Activated naive CD8-positive, alpha-beta T cell treated with anti-CD3 and anti-CD28 coated beads for 36 hours (primary cell): ENCODE data around the gene SCN1B. TPM values are rescaled to one million over a fixed set of nuclear protein-coding genes. Genes with fewer than 3 reads are reported as not detected.
"Not testable (repeated sequence)": the region's sequence is repeated elsewhere in the genome, so short reads cannot be mapped to it uniquely, and the experiment has no call there.

Experiments
- DNase-seq: peaks from one replicate; pipeline ENCODE4 v3.0.0; 2021
- H3K27ac Mint-ChIP-seq: one replicate; pipeline ENCODE4 v1.8.0; 2022; ENCODE audit warnings: mild to moderate bottlenecking, moderate library complexity, mixed read lengths
- H3K27me3 Mint-ChIP-seq: one replicate; pipeline ENCODE4 v1.8.0; 2022; ENCODE audit warnings: mild to moderate bottlenecking, mixed read lengths
- H3K36me3 Mint-ChIP-seq: one replicate; pipeline ENCODE4 v1.8.0; 2021; ENCODE audit warnings: mild to moderate bottlenecking, mixed read lengths
- H3K4me1 Mint-ChIP-seq: one replicate; pipeline ENCODE4 v1.8.0; 2021; ENCODE audit warnings: mixed read lengths
- H3K4me3 Mint-ChIP-seq: one replicate; pipeline ENCODE4 v1.8.0; 2022; ENCODE audit warnings: mild to moderate bottlenecking, moderate library complexity, mixed read lengths
- H3K9me3 Mint-ChIP-seq: one replicate; pipeline ENCODE4 v1.8.0; 2022; ENCODE audit warnings: mixed read lengths
- total RNA-seq, 2 experiments: library from RNA; stranded (reverse); gene quantifications; one replicate each; pipeline ENCODE4 v1.2.3, GENCODE V29; 2021

Gene SCN1B
- total RNA-seq, 2 experiments from 2014 or later, result 0.45 to 0.98 TPM

GRCh38 chr19:35046461-35046860 is 16.2 kb downstream of the SCN1B start:
- DNase-seq, result no peak
- H3K4me3 Mint-ChIP-seq, result no peak overlapping the region
- H3K27ac Mint-ChIP-seq, result no peak overlapping the region
- H3K36me3 Mint-ChIP-seq, result no peaks in the 10 kb centered on the region
- no peaks in the 10 kb centered on the region for H3K9me3 Mint-ChIP-seq
- peaks cover 6% of the 10 kb centered on the region for H3K27me3 Mint-ChIP-seq
- H3K4me1 Mint-ChIP-seq, result peaks cover 15% of the 10 kb centered on the region

GRCh38 chr19:35048911-35049411 is 18.7 kb downstream of the SCN1B start:
- DNase-seq, result no peak
- H3K4me3 Mint-ChIP-seq, result no peak overlapping the region
- no peaks in the 10 kb centered on the region for H3K36me3 Mint-ChIP-seq
- H3K4me1 Mint-ChIP-seq, result peaks cover 12% of the 10 kb centered on the region
- H3K9me3 Mint-ChIP-seq, result no peaks in the 10 kb centered on the region
- H3K27ac Mint-ChIP-seq, result no peak overlapping the region
- peaks cover 6% of the 10 kb centered on the region for H3K27me3 Mint-ChIP-seq

GRCh38 chr19:35049456-35049855 is 19.2 kb downstream of the SCN1B start:
- Mint-ChIP-seq H3K27ac (no peak overlapping the region), H3K36me3 (no peaks in the 10 kb centered on the region), H3K4me3 (no peak overlapping the region), H3K4me1 (peaks cover 10% of the 10 kb centered on the region), H3K9me3 (no peaks in the 10 kb centered on the region), H3K27me3 (peaks cover 6% of the 10 kb centered on the region)
- no peak for DNase-seq

GRCh38 chr19:35050662-35051061 is 20.4 kb downstream of the SCN1B start:
- not testable (repeated sequence) for H3K4me3 Mint-ChIP-seq, H3K36me3 Mint-ChIP-seq, H3K4me1 Mint-ChIP-seq, H3K9me3 Mint-ChIP-seq, DNase-seq, H3K27me3 Mint-ChIP-seq, H3K27ac Mint-ChIP-seq

DNA sequence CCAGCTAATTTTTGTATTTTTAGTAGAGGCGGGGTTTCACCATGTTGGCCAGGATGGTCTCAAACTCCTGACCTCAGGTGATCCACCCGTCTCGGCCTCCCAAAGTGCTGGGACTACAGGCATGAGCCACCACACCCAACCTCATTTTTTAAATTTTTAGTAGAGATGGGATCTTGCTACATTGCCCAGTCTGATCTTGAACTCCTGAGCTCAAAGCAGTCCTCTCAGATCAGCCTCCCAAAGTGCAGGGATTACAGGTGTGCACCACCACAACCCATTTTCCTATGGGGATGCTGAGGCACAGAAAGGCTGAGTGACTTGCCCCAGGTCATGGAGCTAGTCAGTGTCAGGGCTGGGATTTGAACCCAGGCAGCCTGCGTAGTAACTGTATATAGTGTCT is 21.0 kb downstream of the SCN1B start:
- not testable (repeated sequence) for H3K27me3 Mint-ChIP-seq, H3K4me1 Mint-ChIP-seq, H3K4me3 Mint-ChIP-seq, H3K36me3 Mint-ChIP-seq, H3K9me3 Mint-ChIP-seq, DNase-seq, H3K27ac Mint-ChIP-seq

GRCh38 chr19:35051796-35052195 is 21.5 kb downstream of the SCN1B start:
- H3K4me1 Mint-ChIP-seq, result no peaks in the 10 kb centered on the region
- no peaks in the 10 kb centered on the region for H3K9me3 Mint-ChIP-seq
- H3K4me3 Mint-ChIP-seq, result no peak overlapping the region
- no peaks in the 10 kb centered on the region for H3K36me3 Mint-ChIP-seq
- H3K27ac Mint-ChIP-seq, result no peak overlapping the region
- no peak for DNase-seq
- no peaks in the 10 kb centered on the region for H3K27me3 Mint-ChIP-seq

GRCh38 chr19:35052599-35053190 is 22.4 kb downstream of the SCN1B start:
- Mint-ChIP-seq H3K4me3 (no peak overlapping the region), H3K4me1 (no peaks in the 10 kb centered on the region), H3K36me3 (no peaks in the 10 kb centered on the region), H3K9me3 (no peaks in the 10 kb centered on the region), H3K27me3 (no peaks in the 10 kb centered on the region), H3K27ac (no peak overlapping the region)
- no peak for DNase-seq

DNA sequence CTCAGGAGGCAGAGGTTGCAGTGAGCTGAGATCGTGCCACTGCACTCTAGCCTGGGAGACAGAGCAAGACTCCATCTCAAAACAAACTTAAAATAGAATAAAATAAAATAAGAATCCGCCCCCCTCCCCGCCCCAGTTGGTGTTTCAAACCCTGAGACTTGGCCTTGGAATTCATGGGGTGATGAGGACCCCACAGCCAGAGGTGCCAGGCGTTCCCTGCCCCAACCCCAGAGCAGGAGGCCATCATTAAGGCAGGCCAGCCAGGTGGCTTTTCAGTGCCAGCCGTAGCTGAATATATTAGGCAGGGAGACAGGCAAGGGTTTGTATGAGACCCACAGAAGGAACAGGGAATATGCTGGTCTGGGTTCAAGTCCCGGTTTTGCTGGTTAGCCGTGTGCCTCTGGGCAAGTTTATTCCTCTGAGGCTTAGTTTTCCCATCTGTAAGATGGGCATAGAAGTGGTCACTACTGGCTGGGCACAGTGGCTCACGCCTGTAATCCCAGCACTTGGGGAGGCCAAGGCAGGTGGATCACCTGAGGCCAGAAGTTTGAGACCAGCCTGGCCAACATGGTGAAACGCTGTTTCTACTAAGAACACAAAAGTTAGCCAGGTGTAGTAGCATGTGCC is 23.5 kb downstream of the SCN1B start:
- H3K4me1 Mint-ChIP-seq, result no peaks in the 10 kb centered on the region
- H3K36me3 Mint-ChIP-seq, result no peaks in the 10 kb centered on the region
- DNase-seq, result no peak
- H3K27me3 Mint-ChIP-seq, result no peaks in the 10 kb centered on the region
- H3K4me3 Mint-ChIP-seq, result no peak overlapping the region
- no peaks in the 10 kb centered on the region for H3K9me3 Mint-ChIP-seq
- H3K27ac Mint-ChIP-seq, result no peak overlapping the region

- Mint-ChIP-seq H3K9me3 (no peaks in the 10 kb centered on the region), H3K27me3 (no peaks in the 10 kb centered on the region), H3K36me3 (no peaks in the 10 kb centered on the region), H3K27ac (no peak overlapping the region), H3K4me3 (no peak overlapping the region), H3K4me1 (no peaks in the 10 kb centered on the region)
- no peak for DNase-seq
These were observed 24.4 kb downstream of the SCN1B start for GRCh38 chr19:35054626-35055025.

DNA sequence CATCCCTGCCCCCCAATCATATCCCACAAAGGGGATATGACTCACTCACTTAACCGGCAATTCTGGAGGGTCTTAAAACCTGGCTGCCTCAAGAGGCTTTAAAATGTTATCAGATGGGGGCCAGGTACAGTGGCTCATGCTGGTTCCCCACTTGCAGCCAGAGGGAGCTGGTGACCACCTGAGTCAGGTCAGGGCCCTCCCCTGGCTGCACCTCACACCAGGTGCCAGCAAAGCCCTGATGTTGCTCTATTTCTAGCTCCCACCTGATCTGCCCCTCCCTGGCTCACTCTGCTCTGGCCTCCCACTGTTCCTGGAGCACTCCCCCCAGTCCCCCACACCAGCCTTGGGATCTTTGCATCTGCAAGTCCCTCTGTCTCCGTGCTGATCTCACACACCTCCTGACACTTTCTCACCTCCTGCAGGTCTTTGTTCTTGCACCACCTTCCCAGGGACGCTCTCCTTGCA is 25.5 kb downstream of the SCN1B start:
- no peaks in the 10 kb centered on the region for H3K36me3 Mint-ChIP-seq

GRCh38 chr19:35056513-35057063 is 26.3 kb downstream of the SCN1B start:
- H3K36me3 Mint-ChIP-seq, result no peaks in the 10 kb centered on the region
- H3K4me1 Mint-ChIP-seq, result no peaks in the 10 kb centered on the region
- H3K27me3 Mint-ChIP-seq, result no peaks in the 10 kb centered on the region
- no peak overlapping the region for H3K4me3 Mint-ChIP-seq
- no peaks in the 10 kb centered on the region for H3K9me3 Mint-ChIP-seq
- DNase-seq, result no peak
- no peak overlapping the region for H3K27ac Mint-ChIP-seq

More for the DNA sequence above, 25.5 kb downstream of the SCN1B start:
- no peak overlapping the region for H3K27ac Mint-ChIP-seq
- H3K27me3 Mint-ChIP-seq, result no peaks in the 10 kb centered on the region
- no peaks in the 10 kb centered on the region for H3K9me3 Mint-ChIP-seq
- H3K4me3 Mint-ChIP-seq, result no peak overlapping the region
- H3K4me1 Mint-ChIP-seq, result no peaks in the 10 kb centered on the region
- DNase-seq, result no peak

DNA sequence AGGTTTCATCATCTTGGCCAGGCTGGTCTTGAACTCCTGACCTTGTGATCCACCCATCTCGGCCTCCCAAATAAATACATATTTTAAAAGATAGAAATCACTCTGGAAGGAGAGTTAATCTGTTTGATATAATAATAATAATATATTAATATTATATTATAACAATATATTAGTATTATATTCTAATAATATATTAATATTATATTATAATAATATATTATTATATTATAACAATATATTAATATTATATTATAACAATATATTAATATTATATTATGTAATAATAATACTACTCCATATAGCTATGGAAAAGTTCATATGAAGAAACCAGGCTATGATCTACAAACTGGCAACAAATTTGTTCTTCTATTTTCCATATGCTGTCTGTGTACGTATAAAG is 28.1 kb downstream of the SCN1B start:
- Mint-ChIP-seq H3K36me3 (no peaks in the 10 kb centered on the region), H3K9me3 (no peaks in the 10 kb centered on the region), H3K27me3 (no peaks in the 10 kb centered on the region), H3K4me3 (no peak overlapping the region), H3K4me1 (no peaks in the 10 kb centered on the region), H3K27ac (no peak overlapping the region)
- no peak for DNase-seq

DNA sequence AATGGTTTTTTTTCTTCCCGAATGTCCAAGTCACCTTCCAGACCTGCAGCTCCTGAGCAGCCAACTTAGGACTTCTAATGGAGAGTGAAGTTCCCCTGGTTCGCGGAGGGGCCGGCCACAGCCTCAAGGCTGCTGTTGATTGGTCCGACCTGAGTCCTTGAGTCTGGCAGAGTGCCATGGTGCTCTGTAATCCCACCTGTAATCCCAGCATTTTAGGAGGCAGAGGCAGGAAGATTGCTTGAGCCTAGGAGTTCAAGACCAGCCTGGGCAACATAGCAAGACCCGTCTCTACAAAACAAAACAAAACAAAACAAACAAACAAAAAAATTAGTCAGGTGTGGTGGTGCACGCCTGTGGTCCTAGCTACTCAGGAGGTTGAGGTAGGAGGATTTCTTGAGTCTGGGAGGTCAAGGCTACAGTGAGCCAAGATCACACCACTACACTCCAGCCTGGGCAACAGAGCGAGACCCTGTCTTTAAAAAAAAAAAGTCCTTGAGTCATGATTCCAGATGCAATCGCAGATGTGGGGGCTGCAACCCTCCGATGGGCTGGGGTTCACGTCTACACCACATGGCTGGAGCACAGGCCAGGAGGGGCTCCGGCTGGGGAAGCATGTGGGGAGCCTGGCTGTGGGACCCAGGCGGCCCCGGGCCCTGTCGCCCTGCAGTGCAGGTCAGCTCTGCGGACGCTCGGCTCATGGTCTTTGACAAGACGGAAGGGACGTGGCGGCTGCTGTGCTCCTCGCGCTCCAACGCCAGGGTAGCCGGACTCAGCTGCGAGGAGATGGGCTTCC is 28.9 kb downstream of the SCN1B start:
- H3K27ac Mint-ChIP-seq, result no peak overlapping the region
- H3K4me3 Mint-ChIP-seq, result no peak overlapping the region
- H3K4me1 Mint-ChIP-seq, result peaks cover 4% of the 10 kb centered on the region
- no peak for DNase-seq
- no peaks in the 10 kb centered on the region for H3K9me3 Mint-ChIP-seq
- no peaks in the 10 kb centered on the region for H3K27me3 Mint-ChIP-seq
- H3K36me3 Mint-ChIP-seq, result no peaks in the 10 kb centered on the region

GRCh38 chr19:35059799-35060091 is 29.5 kb downstream of the SCN1B start:
- H3K4me3 Mint-ChIP-seq, result no peak overlapping the region
- H3K27me3 Mint-ChIP-seq, result no peaks in the 10 kb centered on the region
- H3K36me3 Mint-ChIP-seq, result no peaks in the 10 kb centered on the region
- peaks cover 4% of the 10 kb centered on the region for H3K4me1 Mint-ChIP-seq
- no peak overlapping the region for H3K27ac Mint-ChIP-seq
- H3K9me3 Mint-ChIP-seq, result no peaks in the 10 kb centered on the region
- no peak for DNase-seq

GRCh38 chr19:35060160-35060855 is 30.0 kb downstream of the SCN1B start:
- no peaks in the 10 kb centered on the region for H3K9me3 Mint-ChIP-seq
- no peaks in the 10 kb centered on the region for H3K36me3 Mint-ChIP-seq
- no peak overlapping the region for H3K27ac Mint-ChIP-seq
- no peaks in the 10 kb centered on the region for H3K27me3 Mint-ChIP-seq
- peaks cover 4% of the 10 kb centered on the region for H3K4me1 Mint-ChIP-seq
- H3K4me3 Mint-ChIP-seq, result no peak overlapping the region
- DNase-seq, result no peak
